Endothelial cell of umbilical vein (primary cell): ENCODE data around the gene UBR4.

Experiments used
- EZH2 ChIP-seq: IDR thresholded peaks from 2 replicates; pipeline ENCODE4 v1.6.1; 2012; ENCODE audit warnings: borderline replicate concordance, low read depth, mild to moderate bottlenecking, moderate library complexity, low read length, inconsistent platforms; ENCODE audit not compliant: severe bottlenecking
- FOS ChIP-seq: IDR thresholded peaks from 2 replicates; pipeline ENCODE4 v1.6.1; 2011; ENCODE audit warnings: mild to moderate bottlenecking, low read length, moderate library complexity, borderline replicate concordance; ENCODE audit not compliant: insufficient read depth
- GATA2 ChIP-seq: IDR thresholded peaks from 2 replicates; pipeline ENCODE4 v1.7.0; 2011; ENCODE audit warnings: low read depth, mild to moderate bottlenecking, moderate library complexity, mixed read lengths, low read length; ENCODE audit not compliant: insufficient read length, insufficient read depth
- JUN ChIP-seq: IDR thresholded peaks from 2 replicates; pipeline ENCODE4 v1.6.1; 2011; ENCODE audit warnings: borderline replicate concordance, low read depth; ENCODE audit not compliant: insufficient read length, insufficient read depth
- POLR2A ChIP-seq: IDR thresholded peaks from 2 replicates; pipeline ENCODE4 v1.6.1; 2012; ENCODE audit warnings: low read depth, mild to moderate bottlenecking, control low read depth, low read length
- POLR2AphosphoS5 ChIP-seq: IDR thresholded peaks from 2 replicates; pipeline ENCODE4 v1.6.1; 2012; ENCODE audit warnings: low read depth, mild to moderate bottlenecking, control low read depth, low read length, moderate library complexity; ENCODE audit not compliant: insufficient read depth
- TF ChIP-seq, protein P1 (sequence below), 2 donors: IDR thresholded peaks; 1 replicate in 1 of 2; 2 replicates in 1 of 2; pipeline ENCODE4 v1.5.1; 2011; ENCODE audit warnings: low read length in 2 of 2, mild to moderate bottlenecking in 2 of 2, moderate library complexity in 2 of 2, control low read depth in 1 of 2, inconsistent platforms in 1 of 2, low read depth in 1 of 2; ENCODE audit not compliant: insufficient read depth in 1 of 2; ENCODE audit errors: extremely low read depth in 1 of 2

DNA sequence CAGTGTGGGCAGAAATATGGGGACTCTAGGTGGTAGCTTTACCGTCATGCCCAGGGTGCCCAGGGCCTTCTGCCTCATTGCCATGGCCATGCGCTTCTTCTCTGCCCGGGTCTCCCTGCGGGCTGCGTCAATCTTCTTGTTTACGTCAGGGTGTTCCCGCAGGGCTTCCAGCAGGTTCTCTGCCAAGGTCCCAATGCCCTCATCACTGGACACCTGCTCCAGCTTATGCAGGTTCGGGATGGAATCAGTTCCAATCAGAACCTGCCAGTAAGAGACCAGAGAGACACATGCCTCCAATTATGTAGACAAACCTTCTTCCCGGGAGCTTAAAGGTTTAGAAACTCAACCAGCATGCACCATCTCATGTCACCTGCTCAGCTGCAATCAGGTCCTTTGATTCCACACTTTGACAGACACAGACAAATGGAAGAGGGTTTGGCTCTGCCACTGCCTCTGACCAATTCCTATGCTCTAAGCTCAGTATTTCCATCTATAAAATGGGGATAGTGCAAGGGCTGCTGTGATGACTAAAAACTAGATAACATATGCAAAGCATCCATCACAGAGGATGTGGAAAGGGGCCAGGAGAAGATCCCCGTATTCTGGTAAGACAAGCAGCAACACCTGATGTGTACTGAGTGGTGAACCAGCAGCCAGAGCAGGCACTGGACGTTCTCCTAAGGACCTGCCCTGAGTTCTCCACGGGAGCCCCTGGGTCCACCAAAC is 121.2 kb downstream of the UBR4 start:
- TF ChIP-seq, protein P1, sequence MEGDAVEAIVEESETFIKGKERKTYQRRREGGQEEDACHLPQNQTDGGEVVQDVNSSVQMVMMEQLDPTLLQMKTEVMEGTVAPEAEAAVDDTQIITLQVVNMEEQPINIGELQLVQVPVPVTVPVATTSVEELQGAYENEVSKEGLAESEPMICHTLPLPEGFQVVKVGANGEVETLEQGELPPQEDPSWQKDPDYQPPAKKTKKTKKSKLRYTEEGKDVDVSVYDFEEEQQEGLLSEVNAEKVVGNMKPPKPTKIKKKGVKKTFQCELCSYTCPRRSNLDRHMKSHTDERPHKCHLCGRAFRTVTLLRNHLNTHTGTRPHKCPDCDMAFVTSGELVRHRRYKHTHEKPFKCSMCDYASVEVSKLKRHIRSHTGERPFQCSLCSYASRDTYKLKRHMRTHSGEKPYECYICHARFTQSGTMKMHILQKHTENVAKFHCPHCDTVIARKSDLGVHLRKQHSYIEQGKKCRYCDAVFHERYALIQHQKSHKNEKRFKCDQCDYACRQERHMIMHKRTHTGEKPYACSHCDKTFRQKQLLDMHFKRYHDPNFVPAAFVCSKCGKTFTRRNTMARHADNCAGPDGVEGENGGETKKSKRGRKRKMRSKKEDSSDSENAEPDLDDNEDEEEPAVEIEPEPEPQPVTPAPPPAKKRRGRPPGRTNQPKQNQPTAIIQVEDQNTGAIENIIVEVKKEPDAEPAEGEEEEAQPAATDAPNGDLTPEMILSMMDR (IDR thresholded peaks at IDR 0.05; ENCODE audit: extremely low read depth in 1 of 2, insufficient read depth in 1 of 2, low read depth in 1 of 2, low read length in 2 of 2): no peak
- TF ChIP-seq POLR2A (no peak), JUN (no peak), GATA2 (no peak), POLR2AphosphoS5 (no peak), FOS (no peak), EZH2 (no peak)
